ENCODE data around the gene CCT4.
"Not testable (repeated sequence)": the region's sequence is repeated elsewhere in the genome, so short reads cannot be mapped to it uniquely, and the experiment has no call there.

The CCT4 gene

DNA sequence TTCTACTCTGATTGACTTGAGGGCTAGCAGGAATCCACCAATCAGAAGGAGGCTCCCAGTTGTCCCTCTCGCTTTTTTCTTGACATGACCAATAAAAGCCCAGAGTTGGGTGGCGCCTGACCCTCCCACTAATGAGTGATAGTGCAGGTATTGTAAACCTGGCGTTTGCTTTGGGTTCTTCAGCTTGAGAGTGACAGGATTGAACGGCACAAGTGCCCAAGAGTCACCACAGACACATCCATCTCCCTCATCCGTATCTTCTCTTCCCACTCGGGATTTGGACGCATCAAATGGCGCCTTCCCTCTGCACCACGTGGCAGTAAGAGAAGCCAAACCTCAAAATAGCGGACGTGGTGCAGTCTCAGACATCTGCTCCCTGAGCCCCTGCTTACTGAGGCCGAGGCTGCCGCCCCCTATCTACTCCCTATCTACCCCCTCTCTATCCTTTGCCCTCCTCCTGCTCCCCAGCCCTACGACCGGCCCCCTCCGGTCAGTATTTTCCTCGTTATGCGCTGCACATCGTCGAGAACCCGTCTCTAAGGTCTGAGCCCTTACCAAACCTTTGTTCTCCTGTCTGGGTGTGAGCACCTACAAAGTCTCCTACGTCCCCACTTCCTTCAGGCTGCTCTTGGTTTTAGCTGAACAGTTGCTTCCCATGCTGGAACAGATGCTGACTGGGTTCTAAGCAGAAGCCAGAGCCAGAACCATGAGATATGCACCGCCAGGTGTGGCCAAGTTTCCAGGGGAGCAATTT lies 33.7 kb downstream of the CCT4 start:
- H3K4me2 ChIP-seq (ENCODE audit: low read length): peak overlapping the region; percentile 94
- peak overlapping the region; percentile 94 for H3K4me3 ChIP-seq (ENCODE audit: low read length)
- H3K9me3 ChIP-seq (ENCODE audit: control insufficient read depth, insufficient read depth, low read length): no peaks in the 10 kb centered on the region
- no peaks in the 10 kb centered on the region; the same call in 1 of the 2 replicates for H3K79me2 ChIP-seq (ENCODE audit: control insufficient read depth, low read length)
- H3K4me1 ChIP-seq (ENCODE audit: control insufficient read depth, low read length): peaks cover 28% of the 10 kb centered on the region
- H3K9me2 ChIP-seq (replicated peaks; ENCODE audit: control insufficient read depth, low read length): no peaks in the 10 kb centered on the region
- peak; percentile 31 for TF ChIP-seq CTCF (IDR thresholded peaks at IDR 0.05; ENCODE audit: low read depth, low read length, poor library complexity, severe bottlenecking)
- TF ChIP-seq EZH2phosphoT487 (IDR thresholded peaks at IDR 0.05; ENCODE audit: borderline replicate concordance, low read length): no peak
- H3F3A ChIP-seq (ENCODE audit: control insufficient read depth, insufficient read depth): peaks cover 4% of the 10 kb centered on the region; the same call in 1 of the 2 replicates
- H3K27me3 ChIP-seq (ENCODE audit: control insufficient read depth, low read length): no peaks in the 10 kb centered on the region
- H3K27ac ChIP-seq (ENCODE audit: low read depth, low read length): peak overlapping the region; percentile 70
- no peaks in the 10 kb centered on the region for H4K20me1 ChIP-seq (ENCODE audit: control insufficient read depth, insufficient read depth, low read depth, low read length)
- H3K36me3 ChIP-seq (ENCODE audit: control insufficient read depth, low read length): no peaks in the 10 kb centered on the region

GRCh38 chr2:61853847-61854563 lies 34.5 kb downstream of the CCT4 start, which contains the start of gene FAM161A:
TSS of gene FAM161A (minus strand) at chr2:61854060. CDS start at chr2:61854041, 19 bp downstream.
- no peaks in the 10 kb centered on the region for H3K27me3 ChIP-seq (ENCODE audit: control insufficient read depth, low read length)
- H3K27ac ChIP-seq (ENCODE audit: low read depth, low read length): peak within 1 kb of the TSS; percentile 70

DNA sequence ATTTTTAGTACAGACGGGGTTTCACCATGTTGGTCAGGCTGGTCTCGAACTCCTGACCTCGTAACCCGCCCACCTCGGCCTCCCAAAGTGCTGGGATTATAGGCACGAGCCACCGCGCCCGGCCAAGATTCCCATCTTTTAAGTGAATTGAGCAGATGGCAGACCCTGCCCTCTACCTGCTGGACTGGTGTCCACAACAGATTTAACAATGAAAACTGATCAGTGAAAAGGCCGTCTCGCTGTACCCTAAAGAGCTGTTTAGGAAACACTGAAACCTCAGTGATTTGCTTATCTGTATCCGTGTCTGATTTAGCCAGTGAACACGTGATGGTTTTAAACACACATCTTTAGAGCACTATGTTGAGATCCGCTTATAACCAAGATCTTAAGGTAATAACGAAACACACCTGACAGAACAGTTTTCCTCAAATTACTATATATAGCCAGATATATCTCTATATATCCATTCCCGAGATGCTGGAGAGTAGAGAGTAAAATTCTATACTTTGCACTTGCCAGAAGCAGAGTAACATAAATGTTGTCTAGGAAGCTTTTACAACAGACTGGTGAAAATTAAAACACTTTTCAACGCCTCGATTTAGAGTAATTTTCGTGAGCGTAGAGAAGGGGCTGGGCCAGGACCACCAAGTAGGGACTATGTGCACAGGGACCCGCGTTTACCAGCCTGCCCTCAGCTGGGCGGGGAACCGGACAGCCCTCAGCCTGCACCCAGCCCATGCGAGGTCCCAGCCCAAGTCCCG lies 35.2 kb downstream of the CCT4 start:
- Histone ChIP-seq H3F3A (ENCODE audit: control insufficient read depth, insufficient read depth) (peaks cover 5% of the 10 kb centered on the region), H3K4me1 (ENCODE audit: control insufficient read depth, low read length) (peaks cover 28% of the 10 kb centered on the region), H3K4me2 (ENCODE audit: low read length) (peak overlapping the region; percentile 94), H4K20me1 (ENCODE audit: control insufficient read depth, insufficient read depth, low read depth, low read length) (no peaks in the 10 kb centered on the region), H3K9me3 (ENCODE audit: control insufficient read depth, insufficient read depth, low read length) (no peaks in the 10 kb centered on the region), H3K79me2 (ENCODE audit: control insufficient read depth, low read length) (no peaks in the 10 kb centered on the region; the same call in 1 of the 2 replicates), H3K9me2 (replicated peaks; ENCODE audit: control insufficient read depth, low read length) (no peaks in the 10 kb centered on the region), H3K4me3 (ENCODE audit: low read length) (peak overlapping the region; percentile 94), H3K27ac (ENCODE audit: low read depth, low read length) (no peak overlapping the region), H3K36me3 (ENCODE audit: control insufficient read depth, low read length) (no peaks in the 10 kb centered on the region), H3K27me3 (ENCODE audit: control insufficient read depth, low read length) (no peaks in the 10 kb centered on the region)
- TF ChIP-seq EZH2phosphoT487 (IDR thresholded peaks at IDR 0.05; ENCODE audit: borderline replicate concordance, low read length) (no peak), CTCF (IDR thresholded peaks at IDR 0.05; ENCODE audit: low read depth, low read length, poor library complexity, severe bottlenecking) (no peak)

More at GRCh38 chr2:61853847-61854563, 34.5 kb downstream of the CCT4 start, which contains the start of gene FAM161A:
- Histone ChIP-seq H3K4me3 (ENCODE audit: low read length) (peak within 1 kb of the TSS; percentile 94), H3K9me3 (ENCODE audit: control insufficient read depth, insufficient read depth, low read length) (no peaks in the 10 kb centered on the region), H3K79me2 (ENCODE audit: control insufficient read depth, low read length) (no peaks in the 10 kb centered on the region; the same call in 1 of the 2 replicates), H3K4me2 (ENCODE audit: low read length) (peak within 1 kb of the TSS; percentile 94), H3K36me3 (ENCODE audit: control insufficient read depth, low read length) (no peaks in the 10 kb centered on the region), H3K4me1 (ENCODE audit: control insufficient read depth, low read length) (peaks cover 28% of the 10 kb centered on the region), H4K20me1 (ENCODE audit: control insufficient read depth, insufficient read depth, low read depth, low read length) (no peaks in the 10 kb centered on the region), H3F3A (ENCODE audit: control insufficient read depth, insufficient read depth) (peaks cover 4% of the 10 kb centered on the region; the same call in 1 of the 2 replicates), H3K9me2 (replicated peaks; ENCODE audit: control insufficient read depth, low read length) (no peaks in the 10 kb centered on the region)
- TF ChIP-seq CTCF (IDR thresholded peaks at IDR 0.05; ENCODE audit: low read depth, low read length, poor library complexity, severe bottlenecking) (no peak), EZH2phosphoT487 (IDR thresholded peaks at IDR 0.05; ENCODE audit: borderline replicate concordance, low read length) (no peak)

DNA sequence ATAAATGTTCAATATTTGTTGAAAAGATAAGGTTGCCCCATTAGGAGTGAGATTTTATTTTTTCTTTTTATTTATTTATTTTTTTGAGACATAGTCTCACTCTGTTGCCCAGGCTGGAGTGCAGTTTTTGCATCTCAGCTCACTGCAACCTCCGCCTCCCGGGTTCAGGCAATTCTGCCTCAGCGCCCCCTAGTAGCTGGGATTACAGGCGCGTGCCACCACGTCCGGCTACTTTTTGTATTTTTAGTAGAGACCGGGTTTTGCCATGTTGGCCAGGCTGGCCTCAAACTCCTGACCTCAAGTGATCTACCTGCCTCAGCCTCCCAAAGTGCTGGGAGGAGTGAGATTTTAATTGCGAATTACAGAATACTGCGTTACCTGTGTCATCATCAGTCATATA lies 37.2 kb downstream of the CCT4 start:
- H3K4me3 ChIP-seq (ENCODE audit: low read length); H3K9me2 ChIP-seq (replicated peaks; ENCODE audit: control insufficient read depth, low read length); H3K4me2 ChIP-seq (ENCODE audit: low read length); H3F3A ChIP-seq (ENCODE audit: control insufficient read depth, insufficient read depth); H3K27me3 ChIP-seq (ENCODE audit: control insufficient read depth, low read length); H3K36me3 ChIP-seq (ENCODE audit: control insufficient read depth, low read length); H4K20me1 ChIP-seq (ENCODE audit: control insufficient read depth, insufficient read depth, low read depth, low read length); H3K79me2 ChIP-seq (ENCODE audit: control insufficient read depth, low read length); H3K27ac ChIP-seq (ENCODE audit: low read depth, low read length); H3K9me3 ChIP-seq (ENCODE audit: control insufficient read depth, insufficient read depth, low read length): not testable (repeated sequence)
- H3K4me1 ChIP-seq (ENCODE audit: control insufficient read depth, low read length): peaks cover 22% of the 10 kb centered on the region

Data from DOHH2 (cell line).